HCT116 (cell line): ENCODE data around the gene SSTR5. TPM values are rescaled to one million over a fixed set of nuclear protein-coding genes. Genes with fewer than 3 reads are reported as not detected.

Experiments used
- ATAC-seq: fragments of 200-7000 bp; cut with Tn5 transposase; 2 replicates; pipeline ENCODE4 v1.9.1; 2020; ENCODE audit warnings: mild to moderate bottlenecking, moderate library complexity
- BruUV-seq: library from RNA; stranded (reverse); fragments of 400-500 nt; replicated peaks from 2 replicates; lab custom pipeline; 2021; lab: Mats Ljungman, UMichigan
- CTCF ChIA-PET: fragments of 300-600 bp; sonication (Branson Sonifier 250); formaldehyde crosslinking; loops from one replicate; lab custom pipeline; 2021; ENCODE audit warnings: antibody characterized with exemption; lab: Charles Lee
- POLR2A ChIA-PET: fragments of 300-600, 350-600 bp; sonication (Branson Sonifier 250); formaldehyde crosslinking; loops from one replicate; lab custom pipeline; 2021; ENCODE audit warnings: antibody characterized with exemption; lab: Charles Lee
- RAD21 ChIA-PET, 2 experiments: fragments of 300-600 bp; sonication (Branson Sonifier 250); formaldehyde crosslinking; loops; one replicate each; lab custom pipeline; 2023; ENCODE audit warnings: low total read pairs in 2 of 2; ENCODE audit not compliant: uncharacterized antibody in 2 of 2, unreplicated experiment in 2 of 2, low non-redundant PET in 1 of 2; lab: Charles Lee
- DNase-seq: peaks from one replicate; pipeline ENCODE4 v3.0.0-alpha.2; 2010; ENCODE audit warnings: low read depth, low spot score
- H2AFZ ChIP-seq: fragments of 200-600 bp; shearing (Covaris generic), sonication (generic); 2 replicates; pipeline ENCODE4 v1.6.1; 2017; ENCODE audit warnings: low read depth, mixed run types, mixed read lengths, antibody characterized with exemption, low read length; ENCODE audit not compliant: poor library complexity, severe bottlenecking
- H3K27ac ChIP-seq: 2 replicates; pipeline ENCODE4 v1.5.1; 2012; ENCODE audit warnings: low read depth, low read length
- H3K27me3 ChIP-seq: fragments of 200-600 bp; sonication (generic); 2 replicates; pipeline ENCODE4 v1.6.1; 2016; ENCODE audit warnings: mixed run types, low read length, mixed read lengths; ENCODE audit not compliant: insufficient read depth
- H3K36me3 ChIP-seq, 2 experiments: fragments of 200-500 bp in 1 of 2; fragments of 200-600 bp in 1 of 2; sonication (Bioruptor generic) in 1 of 2; sonication (generic) in 1 of 2; 2 replicates each; pipeline versions ENCODE4 v1.5.1 to v1.6.1; 2014 to 2016; ENCODE audit warnings: low read length in 2 of 2, inconsistent platforms in 1 of 2, mixed read lengths in 1 of 2, mixed run types in 1 of 2; ENCODE audit not compliant: insufficient read depth in 2 of 2, control insufficient read depth in 1 of 2
- H3K4me1 ChIP-seq, 2 experiments: fragments of 200-600 bp in 1 of 2; sonication (generic) in 1 of 2; 2 replicates each; pipeline versions ENCODE4 v1.5.1 to v1.6.1; 2012 to 2017; ENCODE audit warnings: low read length in 2 of 2, inconsistent platforms in 1 of 2, mild to moderate bottlenecking in 1 of 2, mixed read lengths in 1 of 2, mixed run types in 1 of 2, moderate library complexity in 1 of 2; ENCODE audit not compliant: insufficient read depth in 2 of 2, control insufficient read depth in 1 of 2
- H3K4me2 ChIP-seq: fragments of 200-600 bp; sonication (generic); 2 replicates; pipeline ENCODE4 v1.6.1; 2017; ENCODE audit warnings: mixed run types, low read length, mixed read lengths
- H3K4me3 ChIP-seq, 2 experiments: fragments of 200-600 bp in 1 of 2; sonication (generic) in 1 of 2; replicated peaks in 1 of 2; 2 replicates each; pipeline ENCODE4 v1.5.1; 2011 to 2016; ENCODE audit warnings: low read length in 2 of 2, control low read depth in 1 of 2, low read depth in 1 of 2, mild to moderate bottlenecking in 1 of 2, mixed read lengths in 1 of 2, mixed run types in 1 of 2
- H3K79me2 ChIP-seq: fragments of 200-600 bp; sonication (generic); 2 replicates; pipeline ENCODE4 v1.6.1; 2017; ENCODE audit warnings: mild to moderate bottlenecking, mixed run types, low read length, moderate library complexity, mixed read lengths; ENCODE audit not compliant: insufficient read depth
- H3K9ac ChIP-seq: fragments of 200-600 bp; sonication (generic); 2 replicates; pipeline ENCODE4 v1.6.1; 2016; ENCODE audit warnings: low read length, mixed read lengths
- H3K9me2 ChIP-seq: fragments of 200-600 bp; sonication (generic), shearing (Covaris generic); 2 replicates; pipeline ENCODE4 v1.6.1; 2017; ENCODE audit warnings: mixed run types, mild to moderate bottlenecking, moderate library complexity; ENCODE audit not compliant: insufficient read depth
- H3K9me3 ChIP-seq, 2 experiments: fragments of 200-500 bp in 1 of 2; fragments of 200-600 bp in 1 of 2; sonication (Bioruptor generic) in 1 of 2; sonication (generic) in 1 of 2; 2 replicates each; pipeline ENCODE4 v1.6.1; 2014 to 2017; ENCODE audit warnings: low read length in 2 of 2, mixed read lengths in 2 of 2, inconsistent platforms in 1 of 2, low read depth in 1 of 2, mild to moderate bottlenecking in 1 of 2, mixed run types in 1 of 2, moderate library complexity in 1 of 2; ENCODE audit not compliant: control insufficient read depth in 1 of 2, insufficient read depth in 1 of 2
- H4K20me1 ChIP-seq: fragments of 200-600 bp; sonication (generic), shearing (Covaris generic); 2 replicates; pipeline ENCODE4 v1.6.1; 2017; ENCODE audit warnings: mixed run types, mild to moderate bottlenecking, moderate library complexity; ENCODE audit not compliant: insufficient read depth
- CEBPB ChIP-seq: IDR thresholded peaks from 2 replicates; pipeline ENCODE4 v1.6.1; 2012; ENCODE audit warnings: low read depth
- ELF1 ChIP-seq: IDR thresholded peaks from 2 replicates; pipeline ENCODE4 v1.6.1; 2012; ENCODE audit warnings: low read depth, borderline replicate concordance
- intact Hi-C: fragments of 100-400 bp; cut with micrococcal nuclease; formaldehyde crosslinking; loops from 2 replicates; pipeline ENCODE4 v1.10.0; 2022
- total RNA-seq: library from RNA; stranded (reverse); gene quantifications from one replicate; pipeline ENCODE4 v1.2.1, GENCODE V29; 2021; ENCODE audit not compliant: unreplicated experiment
- TF ChIP-seq, protein P1 (sequence below): IDR thresholded peaks from 2 replicates; pipeline ENCODE4 v1.6.1; 2012

The SSTR5 gene
- total RNA-seq, 1 experiment from 2014 or later: 7.2 TPM

DNA sequence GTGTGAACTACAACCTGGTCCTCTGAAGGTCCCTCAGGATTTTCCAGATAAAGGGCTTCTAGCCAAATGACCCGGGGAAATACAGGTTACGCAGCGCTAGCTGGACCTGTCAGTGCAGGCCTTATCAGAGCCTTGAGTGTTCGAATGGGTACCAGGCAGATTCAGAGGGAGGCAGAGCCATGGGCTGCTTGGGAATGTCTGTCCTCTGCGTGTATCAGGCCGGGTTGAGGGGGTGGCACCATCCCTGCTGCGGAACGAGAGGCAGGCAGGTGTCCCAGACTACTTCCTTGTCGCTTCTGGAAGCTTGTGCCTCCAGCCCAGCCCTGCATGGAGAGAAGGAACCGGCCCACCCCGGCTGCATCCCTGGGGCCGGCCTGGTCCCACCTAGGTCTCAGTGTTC is 33.6 kb upstream of the SSTR5 start:
- no TSS peak for BruUV-seq
- ChIA-PET CTCF (no interaction called here), RAD21 (no interaction called here), POLR2A (no interaction called here)
- no peak overlapping the region for H3K27ac ChIP-seq
- H3K4me1 ChIP-seq: peaks cover 6 to 26% of the 10 kb centered on the region in 2 experiments; a peak in 3 of 4 replicates
- no peak for ATAC-seq
- H4K20me1 ChIP-seq: no peaks in the 10 kb centered on the region
- no peak for DNase-seq
- intact Hi-C loops: no loop called here
- no peak overlapping the region for H2AFZ ChIP-seq
- H3K79me2 ChIP-seq: no peaks in the 10 kb centered on the region
- H3K27me3 ChIP-seq: no peaks in the 10 kb centered on the region
- no peak overlapping the region for H3K9ac ChIP-seq
- H3K4me2 ChIP-seq: no peak overlapping the region
- H3K9me2 ChIP-seq: no peaks in the 10 kb centered on the region
- TF ChIP-seq, protein P1, sequence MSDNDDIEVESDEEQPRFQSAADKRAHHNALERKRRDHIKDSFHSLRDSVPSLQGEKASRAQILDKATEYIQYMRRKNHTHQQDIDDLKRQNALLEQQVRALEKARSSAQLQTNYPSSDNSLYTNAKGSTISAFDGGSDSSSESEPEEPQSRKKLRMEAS: no peak
- no peak for TF ChIP-seq ELF1
- TF ChIP-seq, all 23 proteins: peak for 0
- H3K4me3 ChIP-seq: no peak overlapping the region
- H3K9me3 ChIP-seq: no peaks in the 10 kb centered on the region
- H3K36me3 ChIP-seq: no peaks in the 10 kb centered on the region

- H3K4me3 ChIP-seq: no peak overlapping the region
- no peaks in the 10 kb centered on the region for H3K9me2 ChIP-seq
- no peaks in the 10 kb centered on the region for H3K36me3 ChIP-seq
- RAD21 ChIA-PET: no interaction called here
- no peaks in the 10 kb centered on the region for H3K9me3 ChIP-seq
- H3K9ac ChIP-seq: no peak overlapping the region
- H2AFZ ChIP-seq: no peak overlapping the region
- POLR2A ChIA-PET: no interaction called here
- no peaks in the 10 kb centered on the region for H3K79me2 ChIP-seq
- H3K27me3 ChIP-seq: no peaks in the 10 kb centered on the region
- intact Hi-C loops: no loop called here
- H3K27ac ChIP-seq: no peak overlapping the region
- DNase-seq (no peak), ATAC-seq (no peak)
- H4K20me1 ChIP-seq: no peaks in the 10 kb centered on the region
- CTCF ChIA-PET: no interaction called here
- TF ChIP-seq CEBPB: no peak
- no TSS peak for BruUV-seq
- H3K4me2 ChIP-seq: no peak overlapping the region
- H3K4me1 ChIP-seq: peaks cover 6 to 34% of the 10 kb centered on the region in 2 experiments; a peak in 3 of 4 replicates
Observed at GRCh38 chr16:1039762-1040161, 32.8 kb upstream of the SSTR5 start.
